Measurements from ENCODE around the gene C15orf62. TPM values are rescaled to one million over a fixed set of nuclear protein-coding genes. Genes with fewer than 3 reads are reported as not detected.

C15orf62 gene
- total RNA-seq, 2 experiments from 2014 or later, result 0.25 to 0.44 TPM

GRCh38 chr15:40793216-40793989 is 23.6 kb downstream of the C15orf62 start:
- POLR2A ChIA-PET, result no interaction called here
- CTCF ChIA-PET, result interaction anchor here (0.6 to 1.4 kb wide), 3 partner anchors 10 to 90 kb away, joined by 3 to 5 read pairs (median 3); no protein-coding TSS in a partner anchor

GRCh38 chr15:40796041-40796440 is 26.3 kb downstream of the C15orf62 start:
- CTCF ChIA-PET, result no interaction called here

GRCh38 chr15:40796512-40796911 is 26.7 kb downstream of the C15orf62 start:
- POLR2A ChIA-PET, result no interaction called here
- CTCF ChIA-PET, result no interaction called here

More at GRCh38 chr15:40796041-40796440, 26.3 kb downstream of the C15orf62 start:
- POLR2A ChIA-PET, result no interaction called here

GRCh38 chr15:40799523-40799922 is 29.7 kb downstream of the C15orf62 start:
- ChIA-PET CTCF (no interaction called here), POLR2A (no interaction called here)

- POLR2A ChIA-PET, result no interaction called here
Measured at GRCh38 chr15:40803076-40803475, 33.3 kb downstream of the C15orf62 start.

GRCh38 chr15:40803688-40804087 is 33.9 kb downstream of the C15orf62 start:
- CTCF ChIA-PET, result interaction anchor here (0.7 to 1.5 kb wide), 3 partner anchors 10 to 18 kb away, joined by 3 to 4 read pairs (median 3); no protein-coding TSS in a partner anchor

More at GRCh38 chr15:40803076-40803475, 33.3 kb downstream of the C15orf62 start:
- CTCF ChIA-PET, result interaction anchor here (0.7 kb wide), 1 partner anchor 17 kb away, joined by 4 read pairs; no protein-coding TSS in a partner anchor

GRCh38 chr15:40806672-40807027 is 36.9 kb downstream of the C15orf62 start:
- ChIA-PET POLR2A (interaction anchor here (0.9 to 1.9 kb wide), 5 partner anchors 30 to 237 kb away, joined by 3 to 8 read pairs (median 4); partner anchors contain the start of genes GCHFR, RAD51 and RPUSD2), CTCF (interaction anchor here (0.7 to 2.2 kb wide), 6 partner anchors 16 to 742 kb away, joined by 3 to 6 read pairs (median 3); no protein-coding TSS in a partner anchor)

More at GRCh38 chr15:40803688-40804087, 33.9 kb downstream of the C15orf62 start:
- POLR2A ChIA-PET, result interaction anchor here (0.6 kb wide), 1 partner anchor 27 kb away, joined by 4 read pairs; no protein-coding TSS in a partner anchor

GRCh38 chr15:40807028-40807887 is 37.5 kb downstream of the C15orf62 start, which contains the start of the genes DNAJC17 and ZFYVE19:
Gene DNAJC17, minus strand, starts transcription at chr15:40807473. Its CDS starts 27 bp downstream, at chr15:40807446.
Gene ZFYVE19, plus strand, starts transcription at chr15:40807089. Its CDS starts 501 bp downstream, at chr15:40807590.
- CTCF ChIA-PET, result interaction anchor here (1.3 to 2.2 kb wide), 5 partner anchors 17 to 63 kb away, joined by 3 to 6 read pairs (median 3); no protein-coding TSS in a partner anchor

GRCh38 chr15:40807888-40808461 is 38.2 kb downstream of the C15orf62 start:
- ChIA-PET POLR2A (interaction anchor here (0.6 to 1.8 kb wide), 4 partner anchors 50 to 113 kb away, joined by 4 to 8 read pairs (median 4); partner anchors contain the start of gene RAD51), CTCF (interaction anchor here (1.0 to 2.2 kb wide), 3 partner anchors 36 to 51 kb away, joined by 3 to 6 read pairs (median 3); partner anchors contain the start of gene SPINT1)

More at GRCh38 chr15:40807028-40807887, 37.5 kb downstream of the C15orf62 start, which contains the start of the genes DNAJC17 and ZFYVE19:
- POLR2A ChIA-PET, result interaction anchor here (0.6 to 1.9 kb wide), 8 partner anchors 31 to 238 kb away, joined by 3 to 8 read pairs (median 4); partner anchors contain the start of genes GCHFR, RAD51 and RPUSD2

- CTCF ChIA-PET, result interaction anchor here (1.0 kb wide), 1 partner anchor 35 kb away, joined by 3 read pairs; the partner anchor contains the start of gene SPINT1
Measured at GRCh38 chr15:40808861-40809450, 39.2 kb downstream of the C15orf62 start.

GRCh38 chr15:40812721-40813425 is 43.1 kb downstream of the C15orf62 start:
- ChIA-PET CTCF (interaction anchor here (0.7 to 0.9 kb wide), 2 partner anchors 44 to 45 kb away, joined by 3 read pairs; no protein-coding TSS in a partner anchor), POLR2A (no interaction called here)

More at GRCh38 chr15:40808861-40809450, 39.2 kb downstream of the C15orf62 start:
- POLR2A ChIA-PET, result no interaction called here

GRCh38 chr15:40815042-40815698 is 45.4 kb downstream of the C15orf62 start:
- POLR2A ChIA-PET, result no interaction called here

GRCh38 chr15:40819048-40819447 is 49.3 kb downstream of the C15orf62 start:
- ChIA-PET CTCF (interaction anchor here (0.6 kb wide), 1 partner anchor 1287 kb away, joined by 3 read pairs; no protein-coding TSS in a partner anchor), POLR2A (no interaction called here)

More at GRCh38 chr15:40815042-40815698, 45.4 kb downstream of the C15orf62 start:
- CTCF ChIA-PET, result no interaction called here

- CTCF ChIA-PET, result no interaction called here
Measured at GRCh38 chr15:40821195-40821594, 51.4 kb downstream of the C15orf62 start.

More at GRCh38 chr15:40821195-40821594, 51.4 kb downstream of the C15orf62 start:
- POLR2A ChIA-PET, result no interaction called here

Measured in activated CD8-positive, alpha-beta memory T cell treated with anti-CD3 and anti-CD28 coated beads for 36 hours (primary cell).